IPS-18c (cell line): Measurements from ENCODE around the gene BCAS4.

Experiments
- H3K4me3 ChIP-seq: 2 replicates; pipeline ENCODE4 v1.7.0; 2013; ENCODE audit warnings: low read depth, mild to moderate bottlenecking, low read length, moderate library complexity; ENCODE audit not compliant: insufficient read depth
- H3K9me3 ChIP-seq: one replicate; pipeline ENCODE4 v1.6.1; 2013; ENCODE audit warnings: mild to moderate bottlenecking, low read length, moderate library complexity; ENCODE audit not compliant: control insufficient read depth, insufficient read depth

Gene BCAS4

GRCh38 chr20:50857348-50857747 is 62.5 kb downstream of the BCAS4 start:
- H3K4me3 ChIP-seq, result no peak overlapping the region
- H3K9me3 ChIP-seq, result no peaks in the 10 kb centered on the region

GRCh38 chr20:50858525-50858924 is 63.7 kb downstream of the BCAS4 start:
- no peak overlapping the region for H3K4me3 ChIP-seq
- no peaks in the 10 kb centered on the region for H3K9me3 ChIP-seq

GRCh38 chr20:50859161-50859560 is 64.3 kb downstream of the BCAS4 start:
- Histone ChIP-seq H3K9me3 (no peaks in the 10 kb centered on the region), H3K4me3 (no peak overlapping the region)

GRCh38 chr20:50861012-50861411 is 66.2 kb downstream of the BCAS4 start:
- Histone ChIP-seq H3K4me3 (no peak overlapping the region), H3K9me3 (no peaks in the 10 kb centered on the region)

GRCh38 chr20:50862546-50862945 is 67.7 kb downstream of the BCAS4 start:
- Histone ChIP-seq H3K4me3 (no peak overlapping the region; the same call in 1 of the 2 replicates), H3K9me3 (no peaks in the 10 kb centered on the region)

- Histone ChIP-seq H3K9me3 (no peaks in the 10 kb centered on the region), H3K4me3 (no peak overlapping the region)
Observed at GRCh38 chr20:50865114-50865513, 70.3 kb downstream of the BCAS4 start.

GRCh38 chr20:50865591-50865990 is 70.7 kb downstream of the BCAS4 start:
- no peak overlapping the region for H3K4me3 ChIP-seq

GRCh38 chr20:50866036-50866685 is 71.3 kb downstream of the BCAS4 start:
- Histone ChIP-seq H3K4me3 (no peak overlapping the region), H3K9me3 (no peaks in the 10 kb centered on the region)

More at GRCh38 chr20:50865591-50865990, 70.7 kb downstream of the BCAS4 start:
- H3K9me3 ChIP-seq, result no peaks in the 10 kb centered on the region

- Histone ChIP-seq H3K9me3 (no peaks in the 10 kb centered on the region), H3K4me3 (no peak overlapping the region)
Observed at GRCh38 chr20:50866831-50867230, 72.0 kb downstream of the BCAS4 start.

GRCh38 chr20:50867805-50868204 is 72.9 kb downstream of the BCAS4 start:
- no peaks in the 10 kb centered on the region for H3K9me3 ChIP-seq
- H3K4me3 ChIP-seq, result no peak overlapping the region

- H3K9me3 ChIP-seq, result no peaks in the 10 kb centered on the region
- no peak overlapping the region for H3K4me3 ChIP-seq
Observed at GRCh38 chr20:50868509-50869495, 73.9 kb downstream of the BCAS4 start.

GRCh38 chr20:50870561-50871161 is 75.8 kb downstream of the BCAS4 start:
- Histone ChIP-seq H3K4me3 (peak overlapping the region; percentile 54), H3K9me3 (no peaks in the 10 kb centered on the region)

- no peak overlapping the region for H3K4me3 ChIP-seq
- H3K9me3 ChIP-seq, result no peaks in the 10 kb centered on the region
Observed at GRCh38 chr20:50872560-50873425, 77.9 kb downstream of the BCAS4 start.

- H3K4me3 ChIP-seq, result no peak overlapping the region
Observed at GRCh38 chr20:50873585-50873984, 78.7 kb downstream of the BCAS4 start.

GRCh38 chr20:50874111-50874757 is 79.4 kb downstream of the BCAS4 start:
- H3K9me3 ChIP-seq, result no peaks in the 10 kb centered on the region
- no peak overlapping the region for H3K4me3 ChIP-seq

More at GRCh38 chr20:50873585-50873984, 78.7 kb downstream of the BCAS4 start:
- no peaks in the 10 kb centered on the region for H3K9me3 ChIP-seq
